C4-2B (cell line): Measurements from ENCODE around the gene ADPGK.

ENCODE experiments used
- CTCF ChIP-seq: fragments of 450-650 bp; conservative IDR thresholded peaks from 2 replicates; pipeline ENCODE4 v1.5.1; 2017; ENCODE audit warnings: mild to moderate bottlenecking
- ZFX ChIP-seq: fragments of 450-650 bp; IDR thresholded peaks from 2 replicates; pipeline ENCODE4 v1.6.1; 2017

GRCh38 chr15:72796515-72797337, 13.2 kb upstream of the ADPGK start:
- peak; percentile 94 for TF ChIP-seq CTCF
- TF ChIP-seq ZFX = peak; percentile 50
